Measurements from ENCODE around the gene MYRIP. TPM values are rescaled to one million over a fixed set of nuclear protein-coding genes. Genes with fewer than 3 reads are reported as not detected.

The MYRIP gene
- total and polyA plus RNA-seq, 10 donors, result 1.5 to 35.2 (median 16.2) TPM

- intact Hi-C loops (cut with DNase I; ENCODE audit: low total_unique reads), result no loop called here
- TF ChIP-seq POLR2A (IDR thresholded peaks at IDR 0.05) (no peak), POLR2AphosphoS5 (IDR thresholded peaks at IDR 0.05) (no peak)
- TF ChIP-seq, protein P1, sequence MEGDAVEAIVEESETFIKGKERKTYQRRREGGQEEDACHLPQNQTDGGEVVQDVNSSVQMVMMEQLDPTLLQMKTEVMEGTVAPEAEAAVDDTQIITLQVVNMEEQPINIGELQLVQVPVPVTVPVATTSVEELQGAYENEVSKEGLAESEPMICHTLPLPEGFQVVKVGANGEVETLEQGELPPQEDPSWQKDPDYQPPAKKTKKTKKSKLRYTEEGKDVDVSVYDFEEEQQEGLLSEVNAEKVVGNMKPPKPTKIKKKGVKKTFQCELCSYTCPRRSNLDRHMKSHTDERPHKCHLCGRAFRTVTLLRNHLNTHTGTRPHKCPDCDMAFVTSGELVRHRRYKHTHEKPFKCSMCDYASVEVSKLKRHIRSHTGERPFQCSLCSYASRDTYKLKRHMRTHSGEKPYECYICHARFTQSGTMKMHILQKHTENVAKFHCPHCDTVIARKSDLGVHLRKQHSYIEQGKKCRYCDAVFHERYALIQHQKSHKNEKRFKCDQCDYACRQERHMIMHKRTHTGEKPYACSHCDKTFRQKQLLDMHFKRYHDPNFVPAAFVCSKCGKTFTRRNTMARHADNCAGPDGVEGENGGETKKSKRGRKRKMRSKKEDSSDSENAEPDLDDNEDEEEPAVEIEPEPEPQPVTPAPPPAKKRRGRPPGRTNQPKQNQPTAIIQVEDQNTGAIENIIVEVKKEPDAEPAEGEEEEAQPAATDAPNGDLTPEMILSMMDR (IDR thresholded peaks at IDR 0.05 in 8 of 11, conservative IDR thresholded peaks at IDR 0.05 in 3 of 11), result no peak
- Histone ChIP-seq H3K27ac (peak overlapping the region in 6 of 8 donors; percentile 1 to 58 (median 44)), H3K4me1 (no peaks in the 10 kb centered on the region), H3K9me3 (peaks cover 0 to 7% (median 0%) of the 10 kb centered on the region in 8 donors), H3K27me3 (replicated peaks in 1 of 7) (peaks cover 0 to 4% (median 0%) of the 10 kb centered on the region in 7 donors), H3K36me3 (no peaks in the 10 kb centered on the region), H3K4me3 (no peak overlapping the region)
- WGBS, 5 donors, result 50 to 75% (median 63%) methylated on average over 4 of the region's 4 CpGs
- no peak for DNase-seq
Observed at GRCh38 chr3:39780352-39780751, 29.1 kb upstream of the MYRIP start.

DNA sequence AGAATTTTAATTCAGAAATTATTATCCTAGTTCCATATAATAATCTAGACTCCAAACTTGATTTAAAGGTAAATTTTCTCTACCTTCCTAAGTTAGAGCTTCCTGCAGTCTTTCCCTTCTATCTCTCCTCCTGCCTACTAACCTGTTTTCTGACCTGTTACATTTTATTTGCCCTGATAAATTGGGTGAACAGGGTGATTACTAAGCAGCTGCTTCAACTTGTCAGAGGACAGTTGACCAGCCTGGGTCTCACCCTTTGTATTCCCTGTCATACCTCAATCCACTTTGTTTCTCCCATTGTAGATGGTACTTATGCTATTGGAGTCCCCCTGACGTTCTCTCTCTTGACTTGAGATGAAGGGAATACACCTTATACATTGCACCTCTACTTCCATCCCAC is 28.4 kb upstream of the MYRIP start:
- 70 to 92% (median 83%) methylated on average over 1 of the region's 1 CpG for WGBS, 5 donors
- Histone ChIP-seq H3K36me3 (no peaks in the 10 kb centered on the region), H3K4me3 (no peak overlapping the region), H3K27ac (peak overlapping the region in 5 of 8 donors; percentile 1 to 58 (median 51)), H3K9me3 (peaks cover 0 to 7% (median 0%) of the 10 kb centered on the region in 8 donors), H3K4me1 (no peaks in the 10 kb centered on the region), H3K27me3 (replicated peaks in 1 of 7) (peaks cover 0 to 4% (median 0%) of the 10 kb centered on the region in 7 donors)
- TF ChIP-seq, protein P1 (IDR thresholded peaks at IDR 0.05 in 8 of 11, conservative IDR thresholded peaks at IDR 0.05 in 3 of 11), result no peak
- no peak for TF ChIP-seq POLR2A (IDR thresholded peaks at IDR 0.05)
- no peak for TF ChIP-seq POLR2AphosphoS5 (IDR thresholded peaks at IDR 0.05)
- DNase-seq, result no peak
- intact Hi-C loops (cut with DNase I; ENCODE audit: low total_unique reads), result no loop called here

DNA sequence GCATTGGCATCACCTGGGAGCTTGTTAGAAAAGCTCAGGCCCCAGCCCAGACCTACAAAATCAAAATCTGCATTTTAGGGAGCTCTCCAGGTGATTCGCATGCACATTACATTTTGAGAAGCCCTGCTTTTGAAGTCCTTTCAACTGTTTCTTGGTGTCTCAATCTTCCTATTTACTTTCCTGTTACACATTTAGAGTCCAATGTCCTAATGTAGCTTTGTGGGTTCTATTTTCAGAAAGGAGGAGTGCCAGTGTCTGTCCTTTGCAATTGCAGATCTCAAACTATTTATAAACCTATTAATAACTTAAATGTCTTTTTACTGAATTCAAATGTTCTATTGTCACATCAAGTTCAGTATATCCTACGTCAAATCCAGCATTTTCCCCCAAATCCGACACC is 27.8 kb upstream of the MYRIP start:
- intact Hi-C loops (cut with DNase I; ENCODE audit: low total_unique reads), result no loop called here
- H3K36me3 ChIP-seq, result no peaks in the 10 kb centered on the region

GRCh38 chr3:39783680-39784079 is 25.7 kb upstream of the MYRIP start:
- DNase-seq, result no peak
- H3K9me3 ChIP-seq, result peaks cover 0 to under 1% (median 0%) of the 10 kb centered on the region in 8 donors
- H3K4me3 ChIP-seq, result no peak overlapping the region
- TF ChIP-seq, protein P1 (IDR thresholded peaks at IDR 0.05 in 8 of 11, conservative IDR thresholded peaks at IDR 0.05 in 3 of 11), result no peak
- no peak for TF ChIP-seq POLR2A (IDR thresholded peaks at IDR 0.05)
- no peak for TF ChIP-seq POLR2AphosphoS5 (IDR thresholded peaks at IDR 0.05)
- no peaks in the 10 kb centered on the region for H3K36me3 ChIP-seq
- H3K27ac ChIP-seq, result no peak overlapping the region
- H3K27me3 ChIP-seq (replicated peaks in 1 of 7), result peaks cover 0 to 4% (median 0%) of the 10 kb centered on the region in 7 donors
- intact Hi-C loops (cut with DNase I; ENCODE audit: low total_unique reads), result no loop called here
- H3K4me1 ChIP-seq, result no peaks in the 10 kb centered on the region
- 65 to 82% (median 70%) methylated on average over 4 of the region's 4 CpGs for WGBS, 5 donors

More for the DNA sequence above, 27.8 kb upstream of the MYRIP start:
- TF ChIP-seq POLR2A (IDR thresholded peaks at IDR 0.05) (no peak), POLR2AphosphoS5 (IDR thresholded peaks at IDR 0.05) (no peak)
- TF ChIP-seq, protein P1 (IDR thresholded peaks at IDR 0.05 in 8 of 11, conservative IDR thresholded peaks at IDR 0.05 in 3 of 11), result no peak
- 42 to 86% (median 69%) methylated on average over 3 of the region's 3 CpGs for WGBS, 5 donors
- DNase-seq, result no peak
- no peaks in the 10 kb centered on the region for H3K4me1 ChIP-seq
- no peak overlapping the region for H3K4me3 ChIP-seq
- peaks cover 0 to 7% (median 0%) of the 10 kb centered on the region in 8 donors for H3K9me3 ChIP-seq
- H3K27me3 ChIP-seq (replicated peaks in 1 of 7), result peaks cover 0 to 4% (median 0%) of the 10 kb centered on the region in 7 donors
- H3K27ac ChIP-seq, result no peak overlapping the region
